ENCODE measurements around the gene CHRM4. TPM values are rescaled to one million over a fixed set of nuclear protein-coding genes. Genes with fewer than 3 reads are reported as not detected.

The CHRM4 gene
- total and polyA plus RNA-seq, 2 of the 13 experiments (the other 11 are each of a cell fraction or from before 2014, with no cell fraction given) = 0.13 to 0.21 TPM

DNA sequence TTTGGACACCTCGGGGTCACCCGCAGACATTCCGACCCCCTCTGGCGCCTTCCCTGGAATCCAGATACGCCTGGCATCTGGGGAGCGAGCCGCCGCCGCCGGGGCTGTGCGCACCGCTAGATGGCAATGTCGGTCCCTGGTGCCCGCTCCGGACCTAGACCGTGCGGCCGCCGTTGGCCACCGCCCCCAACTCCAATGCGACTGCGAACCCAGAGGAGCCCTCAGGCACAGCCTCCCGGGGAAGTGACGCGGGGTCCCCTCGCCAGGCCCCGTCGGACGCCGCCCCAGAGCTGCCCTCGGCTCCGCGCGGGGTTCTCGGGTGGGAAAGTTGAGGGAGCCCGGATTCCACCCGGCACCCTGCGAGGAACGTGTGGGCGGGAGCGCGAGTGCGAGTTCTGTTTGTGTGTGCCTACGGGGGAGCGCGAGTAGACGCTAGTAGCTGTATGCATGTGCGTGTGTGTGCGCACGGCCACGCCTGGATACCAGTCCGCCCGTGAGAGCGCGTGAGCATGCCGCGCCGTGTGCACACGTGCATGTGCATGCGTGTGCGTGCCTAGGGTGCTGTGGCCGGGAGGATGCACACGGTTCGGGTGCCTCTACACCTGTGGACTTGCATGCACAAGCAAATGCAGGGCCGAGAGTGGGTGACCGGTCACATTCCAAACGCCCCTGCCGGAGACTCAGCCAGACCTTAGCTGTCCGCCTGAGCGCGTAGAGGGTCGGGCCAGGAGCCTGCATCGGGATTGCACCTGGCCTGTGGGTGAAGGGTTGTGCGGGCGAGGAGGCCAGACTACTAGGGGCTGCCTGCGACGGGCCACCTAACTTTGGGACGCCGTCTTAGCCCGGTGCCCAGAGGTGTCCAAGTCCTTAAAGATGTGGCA lies 1.9 kb downstream of the CHRM4 start (continued):
- TF ChIP-seq SNAPC2 (CRISPR knock-in tag; IDR thresholded peaks at IDR 0.05) = no peak
- no peak for TF ChIP-seq RFXANK (CRISPR knock-in tag; IDR thresholded peaks at IDR 0.05)
- 0 out of 2 replicates have a peak, but pooled peaks have one; percentile 47 for TF ChIP-seq TP53 (CRISPR knock-in tag; conservative IDR thresholded peaks at IDR 0.05)
- no peak for TF ChIP-seq ZNF879 (CRISPR knock-in tag; IDR thresholded peaks at IDR 0.05)
- no peak for TF ChIP-seq ZNF839 (CRISPR knock-in tag; IDR thresholded peaks at IDR 0.05; ENCODE audit: borderline replicate concordance)
- no peak for TF ChIP-seq ZNF746 (CRISPR knock-in tag; IDR thresholded peaks at IDR 0.05)
- TF ChIP-seq, protein P1, sequence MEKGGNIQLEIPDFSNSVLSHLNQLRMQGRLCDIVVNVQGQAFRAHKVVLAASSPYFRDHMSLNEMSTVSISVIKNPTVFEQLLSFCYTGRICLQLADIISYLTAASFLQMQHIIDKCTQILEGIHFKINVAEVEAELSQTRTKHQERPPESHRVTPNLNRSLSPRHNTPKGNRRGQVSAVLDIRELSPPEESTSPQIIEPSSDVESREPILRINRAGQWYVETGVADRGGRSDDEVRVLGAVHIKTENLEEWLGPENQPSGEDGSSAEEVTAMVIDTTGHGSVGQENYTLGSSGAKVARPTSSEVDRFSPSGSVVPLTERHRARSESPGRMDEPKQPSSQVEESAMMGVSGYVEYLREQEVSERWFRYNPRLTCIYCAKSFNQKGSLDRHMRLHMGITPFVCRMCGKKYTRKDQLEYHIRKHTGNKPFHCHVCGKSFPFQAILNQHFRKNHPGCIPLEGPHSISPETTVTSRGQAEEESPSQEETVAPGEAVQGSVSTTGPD (CRISPR knock-in tag; IDR thresholded peaks at IDR 0.05) = no peak
- TF ChIP-seq, protein P2, sequence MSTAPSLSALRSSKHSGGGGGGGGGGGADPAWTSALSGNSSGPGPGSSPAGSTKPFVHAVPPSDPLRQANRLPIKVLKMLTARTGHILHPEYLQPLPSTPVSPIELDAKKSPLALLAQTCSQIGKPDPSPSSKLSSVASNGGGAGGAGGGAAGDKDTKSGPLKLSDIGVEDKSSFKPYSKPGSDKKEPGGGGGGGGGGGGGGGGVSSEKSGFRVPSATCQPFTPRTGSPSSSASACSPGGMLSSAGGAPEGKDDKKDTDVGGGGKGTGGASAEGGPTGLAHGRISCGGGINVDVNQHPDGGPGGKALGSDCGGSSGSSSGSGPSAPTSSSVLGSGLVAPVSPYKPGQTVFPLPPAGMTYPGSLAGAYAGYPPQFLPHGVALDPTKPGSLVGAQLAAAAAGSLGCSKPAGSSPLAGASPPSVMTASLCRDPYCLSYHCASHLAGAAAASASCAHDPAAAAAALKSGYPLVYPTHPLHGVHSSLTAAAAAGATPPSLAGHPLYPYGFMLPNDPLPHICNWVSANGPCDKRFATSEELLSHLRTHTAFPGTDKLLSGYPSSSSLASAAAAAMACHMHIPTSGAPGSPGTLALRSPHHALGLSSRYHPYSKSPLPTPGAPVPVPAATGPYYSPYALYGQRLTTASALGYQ (CRISPR knock-in tag; IDR thresholded peaks at IDR 0.05) = no peak
- no peak for TF ChIP-seq MBD4 (IDR thresholded peaks at IDR 0.05; ENCODE audit: borderline replicate concordance, low read length)
- no peak for TF ChIP-seq XBP1 (CRISPR knock-in tag; IDR thresholded peaks at IDR 0.05)
- TF ChIP-seq, protein P3, sequence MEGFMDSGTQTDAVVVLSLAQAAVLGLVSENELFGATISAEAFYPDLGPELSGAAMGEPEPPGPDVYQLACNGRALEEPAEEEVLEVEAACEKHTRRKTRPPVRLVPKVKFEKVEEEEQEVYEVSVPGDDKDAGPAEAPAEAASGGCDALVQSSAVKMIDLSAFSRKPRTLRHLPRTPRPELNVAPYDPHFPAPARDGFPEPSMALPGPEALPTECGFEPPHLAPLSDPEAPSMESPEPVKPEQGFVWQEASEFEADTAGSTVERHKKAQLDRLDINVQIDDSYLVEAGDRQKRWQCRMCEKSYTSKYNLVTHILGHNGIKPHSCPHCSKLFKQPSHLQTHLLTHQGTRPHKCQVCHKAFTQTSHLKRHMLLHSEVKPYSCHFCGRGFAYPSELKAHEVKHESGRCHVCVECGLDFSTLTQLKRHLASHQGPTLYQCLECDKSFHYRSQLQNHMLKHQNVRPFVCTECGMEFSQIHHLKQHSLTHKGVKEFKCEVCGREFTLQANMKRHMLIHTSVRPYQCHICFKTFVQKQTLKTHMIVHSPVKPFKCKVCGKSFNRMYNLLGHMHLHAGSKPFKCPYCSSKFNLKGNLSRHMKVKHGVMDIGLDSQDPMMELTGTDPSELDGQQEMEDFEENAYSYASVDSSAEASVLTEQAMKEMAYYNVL (CRISPR knock-in tag; IDR thresholded peaks at IDR 0.05; ENCODE audit: borderline replicate concordance) = no peak
- TF ChIP-seq, protein P4, sequence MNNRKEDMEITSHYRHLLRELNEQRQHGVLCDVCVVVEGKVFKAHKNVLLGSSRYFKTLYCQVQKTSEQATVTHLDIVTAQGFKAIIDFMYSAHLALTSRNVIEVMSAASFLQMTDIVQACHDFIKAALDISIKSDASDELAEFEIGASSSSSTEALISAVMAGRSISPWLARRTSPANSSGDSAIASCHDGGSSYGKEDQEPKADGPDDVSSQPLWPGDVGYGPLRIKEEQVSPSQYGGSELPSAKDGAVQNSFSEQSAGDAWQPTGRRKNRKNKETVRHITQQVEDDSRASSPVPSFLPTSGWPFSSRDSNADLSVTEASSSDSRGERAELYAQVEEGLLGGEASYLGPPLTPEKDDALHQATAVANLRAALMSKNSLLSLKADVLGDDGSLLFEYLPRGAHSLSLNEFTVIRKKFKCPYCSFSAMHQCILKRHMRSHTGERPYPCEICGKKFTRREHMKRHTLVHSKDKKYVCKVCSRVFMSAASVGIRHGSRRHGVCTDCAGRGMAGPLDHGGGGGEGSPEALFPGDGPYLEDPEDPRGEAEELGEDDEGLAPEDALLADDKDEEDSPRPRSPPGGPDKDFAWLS (CRISPR knock-in tag; IDR thresholded peaks at IDR 0.05; ENCODE audit: borderline replicate concordance) = no peak
- TF ChIP-seq ZNF331 (CRISPR knock-in tag; IDR thresholded peaks at IDR 0.05) = peak; percentile 10; the same call in 1 of the 2 replicates
- TF ChIP-seq HMG20A (CRISPR knock-in tag; IDR thresholded peaks at IDR 0.05; ENCODE audit: borderline replicate concordance) = no peak
- TF ChIP-seq FOXA3 (CRISPR knock-in tag; IDR thresholded peaks at IDR 0.05) = no peak
- TF ChIP-seq SP4 (CRISPR knock-in tag; IDR thresholded peaks at IDR 0.05) = no peak
- TF ChIP-seq, protein P5, sequence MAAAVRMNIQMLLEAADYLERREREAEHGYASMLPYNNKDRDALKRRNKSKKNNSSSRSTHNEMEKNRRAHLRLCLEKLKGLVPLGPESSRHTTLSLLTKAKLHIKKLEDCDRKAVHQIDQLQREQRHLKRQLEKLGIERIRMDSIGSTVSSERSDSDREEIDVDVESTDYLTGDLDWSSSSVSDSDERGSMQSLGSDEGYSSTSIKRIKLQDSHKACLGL (CRISPR knock-in tag; IDR thresholded peaks at IDR 0.05) = no peak; the same call in 1 of the 2 replicates
- TF ChIP-seq, protein P6, sequence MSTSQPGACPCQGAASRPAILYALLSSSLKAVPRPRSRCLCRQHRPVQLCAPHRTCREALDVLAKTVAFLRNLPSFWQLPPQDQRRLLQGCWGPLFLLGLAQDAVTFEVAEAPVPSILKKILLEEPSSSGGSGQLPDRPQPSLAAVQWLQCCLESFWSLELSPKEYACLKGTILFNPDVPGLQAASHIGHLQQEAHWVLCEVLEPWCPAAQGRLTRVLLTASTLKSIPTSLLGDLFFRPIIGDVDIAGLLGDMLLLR (CRISPR knock-in tag; IDR thresholded peaks at IDR 0.05) = peak; percentile 74
- peak; percentile 53; the same call in 1 of the 2 replicates for TF ChIP-seq MYC (CRISPR knock-in tag; IDR thresholded peaks at IDR 0.05; ENCODE audit: borderline replicate concordance)
- TF ChIP-seq SALL1 (CRISPR knock-in tag; IDR thresholded peaks at IDR 0.05) = peak; percentile 61
- TF ChIP-seq CEBPG (CRISPR knock-in tag; IDR thresholded peaks at IDR 0.05) = no peak
- TF ChIP-seq POLR2AphosphoS5 (IDR thresholded peaks at IDR 0.05; ENCODE audit: low read depth, low read length) = no peak
